HG03175 (cell line): ENCODE measurements around the gene PPIA.
"Not testable (repeated sequence)": the region's sequence is repeated elsewhere in the genome, so short reads cannot be mapped to it uniquely, and the experiment has no call there.

Experiments used
- ATAC-seq: cut with Tn5 transposase; IDR thresholded peaks from one replicate; pipeline ENCODE4 v1.9.1; 2021; ENCODE audit warnings: mild to moderate bottlenecking, moderate library complexity; ENCODE audit not compliant: unreplicated experiment

PPIA gene

GRCh38 chr7:44784364-44784763 lies 12.1 kb upstream of the PPIA start:
- ATAC-seq = no peak

- not testable (repeated sequence) for ATAC-seq
Observed at GRCh38 chr7:44785218-44785617, 11.3 kb upstream of the PPIA start.

- no peak for ATAC-seq
Observed at GRCh38 chr7:44787041-44787440, 9.4 kb upstream of the PPIA start.

DNA sequence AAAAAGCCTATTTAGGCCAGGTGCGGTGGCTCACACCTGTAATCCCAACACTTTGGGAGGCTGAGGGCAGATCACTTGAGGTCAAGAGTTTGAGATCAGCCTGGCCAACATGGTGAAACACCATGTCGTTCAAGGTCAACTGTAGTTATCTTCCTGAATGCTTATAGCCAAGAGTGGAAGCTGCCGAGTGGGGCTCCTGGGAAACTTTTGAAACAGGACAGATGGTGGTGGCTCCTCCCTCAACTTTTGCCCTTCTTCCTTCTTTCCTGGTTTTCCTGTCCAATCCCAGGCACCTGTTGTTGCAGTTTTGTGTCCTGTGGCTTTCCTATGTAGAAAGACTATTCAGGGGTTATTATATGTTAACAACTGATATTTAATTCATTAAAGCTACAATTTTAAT lies 8.7 kb upstream of the PPIA start:
- no peak for ATAC-seq

GRCh38 chr7:44789990-44790389 lies 6.5 kb upstream of the PPIA start:
- ATAC-seq = no peak

DNA sequence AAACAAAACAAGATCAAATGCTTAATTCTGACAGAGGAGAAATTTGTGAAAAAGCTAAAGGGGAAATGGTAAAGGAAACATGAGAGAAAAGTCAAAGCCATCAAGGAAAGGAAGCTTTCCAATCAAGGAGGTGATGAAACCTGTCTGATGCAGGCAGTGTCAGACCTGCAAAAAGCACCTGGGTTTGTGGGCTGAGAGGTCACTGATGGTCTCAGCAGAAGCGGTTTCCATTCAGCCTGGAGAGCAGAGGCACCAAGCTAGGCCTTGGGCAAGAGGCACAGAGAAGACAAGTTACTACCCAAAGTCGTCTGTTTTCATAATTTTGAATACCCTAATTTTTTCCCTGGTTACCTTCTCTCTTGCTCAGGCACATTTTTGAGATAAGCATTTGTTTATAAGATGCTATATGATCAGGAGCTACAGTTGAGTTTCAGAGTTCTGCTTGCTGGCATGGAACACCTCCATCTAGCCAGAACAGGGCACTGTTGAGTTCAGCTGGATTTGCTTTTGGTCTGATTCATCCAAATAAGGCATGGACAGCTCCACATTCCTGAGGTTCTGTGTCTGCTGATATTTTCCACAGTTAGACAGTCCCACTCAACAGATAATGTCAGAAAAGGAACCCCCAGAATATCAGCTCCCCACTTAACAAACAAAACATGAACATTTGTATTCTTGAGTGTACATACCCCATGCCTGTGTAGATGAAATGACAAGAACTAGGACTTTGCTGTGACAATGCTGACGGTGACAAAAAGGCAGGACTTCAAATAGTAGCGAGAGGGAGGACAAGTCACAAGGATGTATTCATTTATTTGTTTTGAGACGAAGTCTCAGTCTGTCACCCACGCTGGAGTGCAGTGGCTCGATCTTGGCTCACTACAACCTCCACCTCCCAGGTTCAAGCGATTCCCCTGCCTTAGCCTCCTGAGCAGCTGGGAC lies 4.9 kb upstream of the PPIA start:
- no peak for ATAC-seq

- no peak for ATAC-seq
Observed at GRCh38 chr7:44793919-44794318, 2.6 kb upstream of the PPIA start.

DNA sequence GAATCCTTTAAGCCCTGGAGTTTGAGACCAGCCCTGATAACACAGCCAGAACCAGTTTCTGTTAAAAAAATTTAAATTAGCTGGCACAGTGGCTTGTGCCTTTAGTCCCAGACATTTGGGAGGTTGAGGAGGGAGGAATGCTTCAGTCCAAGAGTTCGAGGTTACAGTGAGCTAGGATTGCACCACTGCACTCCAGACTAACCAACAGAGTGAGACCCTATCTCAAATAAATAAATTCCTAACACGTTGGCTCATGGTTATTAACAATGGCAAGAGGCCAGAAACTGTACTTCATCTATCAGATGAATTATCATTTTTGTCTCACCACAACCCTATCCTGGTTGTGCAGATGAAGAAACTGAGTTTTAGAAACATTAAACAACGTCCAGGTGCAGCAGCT lies 2.1 kb upstream of the PPIA start:
- ATAC-seq = no peak

GRCh38 chr7:44796034-44796503 lies 412 bp upstream of the PPIA start:
- ATAC-seq = no peak

DNA sequence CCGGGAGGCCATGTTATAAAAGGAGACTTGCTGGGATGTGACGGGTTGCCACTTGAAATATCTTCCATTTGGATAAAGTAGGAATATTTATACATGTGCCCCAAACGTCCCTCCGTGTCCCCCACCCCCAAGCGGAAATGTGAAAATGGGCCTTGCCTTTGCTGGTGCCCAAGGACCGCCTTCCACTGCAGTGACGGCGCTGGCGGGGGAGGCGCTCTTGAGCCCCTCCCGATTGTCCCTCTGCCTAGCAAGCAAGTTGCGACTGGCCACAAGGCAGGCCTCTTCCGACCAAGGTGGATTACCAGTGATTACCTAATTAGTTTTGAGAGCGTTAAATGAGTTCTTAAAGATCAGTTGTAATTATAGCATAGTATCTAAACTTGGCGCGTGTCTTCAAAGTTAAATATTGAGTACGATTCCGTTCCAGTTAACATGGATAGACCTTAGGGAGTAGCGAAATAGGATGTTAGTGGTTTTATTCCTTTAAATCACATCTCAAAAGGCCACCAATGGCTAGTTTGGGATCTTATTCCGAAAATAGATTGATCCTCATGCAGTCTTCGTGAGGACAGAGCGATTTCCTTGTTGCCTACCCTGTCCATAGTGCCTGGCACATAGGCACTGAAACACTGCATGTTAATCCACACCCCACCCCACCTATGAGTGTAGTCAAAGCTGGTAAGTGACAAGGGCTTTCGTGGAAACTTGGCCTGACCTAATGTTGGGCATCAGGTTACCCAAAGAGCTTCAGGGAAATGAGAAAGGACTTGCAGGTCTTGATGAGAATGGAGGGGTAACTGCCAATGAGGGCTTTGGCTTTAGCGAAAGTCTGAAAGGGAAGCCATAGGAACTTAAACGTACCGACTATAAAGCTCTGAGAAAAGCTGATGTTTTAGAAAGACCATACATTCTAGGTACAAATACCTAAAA lies 1.1 kb downstream of the PPIA start:
- peak; percentile 52 for ATAC-seq

DNA sequence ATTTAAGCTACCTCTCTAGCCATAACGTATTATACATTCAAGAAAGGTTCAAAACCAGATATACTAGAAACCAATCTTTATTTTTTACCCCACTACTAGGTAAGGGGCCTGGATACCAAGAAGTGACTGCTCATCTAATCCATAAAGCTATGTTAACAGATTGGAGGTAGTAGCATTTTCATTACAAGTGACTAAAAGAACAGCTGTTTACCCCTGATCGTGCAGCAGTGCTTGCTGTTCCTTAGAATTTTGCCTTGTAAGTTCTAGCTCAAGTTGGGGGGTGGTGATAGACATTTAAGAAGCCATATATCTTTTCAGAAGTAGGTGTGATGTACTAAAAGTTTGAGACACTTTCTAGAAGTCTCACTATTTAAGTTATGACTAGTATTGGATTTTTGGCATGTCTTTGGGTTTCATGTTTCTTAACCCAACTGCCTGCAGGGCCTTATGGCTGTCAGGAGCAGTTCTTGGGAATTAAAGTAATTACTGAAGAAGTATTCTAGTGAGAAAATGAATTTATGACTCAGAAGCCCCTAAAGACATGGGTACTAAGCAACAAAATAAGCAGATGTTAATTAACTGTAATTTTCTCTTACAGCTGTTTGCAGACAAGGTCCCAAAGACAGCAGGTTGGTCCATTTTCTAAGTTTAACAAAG lies 2.3 kb downstream of the PPIA start:
- no peak for ATAC-seq

DNA sequence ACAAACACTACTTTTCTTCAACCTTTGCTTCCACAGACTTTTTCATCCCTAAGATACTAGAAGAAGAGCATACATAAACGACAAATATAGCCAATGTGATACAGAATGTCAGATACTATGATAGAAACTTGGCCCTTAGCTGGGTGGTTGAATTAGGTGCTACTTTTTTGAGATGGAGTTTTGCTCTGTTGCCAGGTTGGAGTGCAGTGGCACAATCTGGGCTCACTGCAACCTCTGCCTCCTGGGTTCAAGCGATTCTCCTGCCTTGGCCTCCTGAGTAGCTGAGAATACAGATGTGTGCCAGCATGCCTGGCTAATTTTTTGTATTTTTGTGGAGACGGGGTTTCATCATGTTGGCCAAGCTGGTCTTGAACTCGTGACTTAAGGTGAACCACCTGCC lies 3.5 kb downstream of the PPIA start:
- no peak for ATAC-seq

DNA sequence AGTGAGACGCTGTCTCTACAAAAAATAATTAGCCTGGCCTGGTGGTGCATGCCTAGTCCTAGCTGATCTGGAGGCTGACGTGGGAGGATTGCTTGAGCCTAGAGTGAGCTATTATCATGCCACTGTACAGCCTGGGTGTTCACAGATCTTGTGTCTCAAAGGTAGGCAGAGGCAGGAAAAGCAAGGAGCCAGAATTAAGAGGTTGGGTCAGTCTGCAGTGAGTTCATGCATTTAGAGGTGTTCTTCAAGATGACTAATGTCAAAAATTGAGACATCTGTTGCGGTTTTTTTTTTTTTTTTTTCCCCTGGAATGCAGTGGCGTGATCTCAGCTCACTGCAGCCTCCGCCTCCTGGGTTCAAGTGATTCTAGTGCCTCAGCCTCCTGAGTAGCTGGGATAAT lies 5.4 kb downstream of the PPIA start:
- no peak for ATAC-seq

DNA sequence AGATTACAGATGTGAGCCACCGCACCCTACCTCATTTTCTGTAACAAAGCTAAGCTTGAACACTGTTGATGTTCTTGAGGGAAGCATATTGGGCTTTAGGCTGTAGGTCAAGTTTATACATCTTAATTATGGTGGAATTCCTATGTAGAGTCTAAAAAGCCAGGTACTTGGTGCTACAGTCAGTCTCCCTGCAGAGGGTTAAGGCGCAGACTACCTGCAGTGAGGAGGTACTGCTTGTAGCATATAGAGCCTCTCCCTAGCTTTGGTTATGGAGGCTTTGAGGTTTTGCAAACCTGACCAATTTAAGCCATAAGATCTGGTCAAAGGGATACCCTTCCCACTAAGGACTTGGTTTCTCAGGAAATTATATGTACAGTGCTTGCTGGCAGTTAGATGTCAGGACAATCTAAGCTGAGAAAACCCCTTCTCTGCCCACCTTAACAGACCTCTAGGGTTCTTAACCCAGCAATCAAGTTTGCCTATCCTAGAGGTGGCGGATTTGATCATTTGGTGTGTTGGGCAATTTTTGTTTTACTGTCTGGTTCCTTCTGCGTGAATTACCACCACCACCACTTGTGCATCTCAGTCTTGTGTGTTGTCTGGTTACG lies 6.0 kb downstream of the PPIA start:
- ATAC-seq = no peak

- ATAC-seq = not testable (repeated sequence)
Observed at GRCh38 chr7:44803828-44804519, 7.5 kb downstream of the PPIA start.

- no peak for ATAC-seq
Observed at GRCh38 chr7:44805950-44806349, 9.5 kb downstream of the PPIA start.

- ATAC-seq = no peak
Observed at GRCh38 chr7:44808914-44809393, 12.5 kb downstream of the PPIA start.

DNA sequence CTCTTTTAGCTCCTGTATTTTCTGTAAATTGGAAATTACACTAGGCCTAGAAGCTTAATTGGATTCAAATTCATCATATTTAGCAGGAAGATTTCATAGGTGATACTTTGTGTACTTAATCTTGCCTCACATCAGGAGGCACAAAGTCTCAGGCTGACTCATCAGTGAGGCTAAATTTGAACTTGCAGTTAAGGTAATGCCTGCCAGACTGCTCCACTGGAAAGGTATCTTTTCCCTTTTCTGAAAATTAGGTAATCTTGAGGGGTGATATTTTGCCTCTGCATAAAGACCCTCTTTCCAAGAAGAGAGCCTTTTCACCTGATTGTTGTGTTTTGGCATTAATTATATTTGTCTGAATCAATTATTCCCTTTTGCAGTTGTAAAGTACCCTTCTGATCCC lies 14.6 kb downstream of the PPIA start:
- no peak for ATAC-seq

- no peak for ATAC-seq
Observed at GRCh38 chr7:44811571-44811970, 15.1 kb downstream of the PPIA start.

- ATAC-seq = no peak
Observed at GRCh38 chr7:44814919-44815318, 18.4 kb downstream of the PPIA start.
